GF-D8 (cell line): ENCODE results near the gene CARD11.

Source experiments
- DNase-seq: peaks from one replicate; lab custom pipeline; 2025; lab: John Stamatoyannopoulos, UW

The CARD11 gene

DNA sequence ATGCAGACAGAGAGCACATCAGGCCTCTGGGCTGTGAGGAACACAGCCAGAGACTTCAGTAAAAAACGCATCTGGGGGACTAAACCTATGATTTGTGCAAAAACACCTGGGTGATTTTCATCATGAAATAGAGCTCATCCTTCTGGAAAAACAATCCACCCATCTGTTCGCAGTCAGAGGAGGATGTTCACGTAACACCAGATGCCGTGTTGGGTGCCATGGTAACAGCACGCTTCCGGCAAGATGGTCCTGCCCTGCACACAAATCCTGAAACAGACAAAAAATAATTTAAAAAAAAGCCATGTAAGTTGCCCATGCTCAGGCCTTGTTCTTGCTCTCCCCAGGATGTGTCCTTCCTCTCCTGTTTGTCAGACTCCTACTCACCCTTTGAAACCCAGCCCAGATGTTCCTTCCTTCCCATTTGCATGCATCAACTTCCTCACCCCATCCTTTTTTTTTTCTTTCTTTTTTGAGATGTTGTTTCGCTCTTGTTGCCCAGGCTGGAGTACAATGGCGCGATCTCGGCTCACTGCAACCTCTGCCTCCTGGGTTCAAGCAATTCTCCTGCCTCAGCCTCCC is 171.3 kb downstream of the CARD11 start:
- no peak for DNase-seq

DNA sequence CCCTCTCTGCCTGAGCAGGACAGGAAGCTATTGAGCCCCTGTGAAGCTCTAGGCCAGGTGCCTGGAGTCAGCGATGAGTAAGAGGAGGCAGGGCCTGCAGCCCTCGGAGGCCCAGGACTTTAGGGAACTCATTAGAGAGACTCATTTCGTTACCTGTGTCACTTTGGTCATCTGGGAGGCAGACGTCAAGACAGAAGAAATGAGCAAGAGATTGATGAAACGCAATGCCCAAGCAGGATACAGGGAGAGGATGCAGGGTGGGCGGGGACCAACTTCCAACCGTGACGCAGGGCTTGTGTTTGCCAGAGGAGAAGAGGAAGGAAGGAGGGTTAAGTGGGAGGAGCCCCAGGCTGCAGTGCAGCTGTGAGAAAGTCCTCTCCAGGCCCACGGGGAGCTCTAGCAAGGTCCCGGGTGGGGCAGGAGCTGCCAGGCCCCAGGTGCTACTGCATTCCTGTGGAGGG is 173.2 kb downstream of the CARD11 start:
- peak; percentile 42 for DNase-seq

DNA sequence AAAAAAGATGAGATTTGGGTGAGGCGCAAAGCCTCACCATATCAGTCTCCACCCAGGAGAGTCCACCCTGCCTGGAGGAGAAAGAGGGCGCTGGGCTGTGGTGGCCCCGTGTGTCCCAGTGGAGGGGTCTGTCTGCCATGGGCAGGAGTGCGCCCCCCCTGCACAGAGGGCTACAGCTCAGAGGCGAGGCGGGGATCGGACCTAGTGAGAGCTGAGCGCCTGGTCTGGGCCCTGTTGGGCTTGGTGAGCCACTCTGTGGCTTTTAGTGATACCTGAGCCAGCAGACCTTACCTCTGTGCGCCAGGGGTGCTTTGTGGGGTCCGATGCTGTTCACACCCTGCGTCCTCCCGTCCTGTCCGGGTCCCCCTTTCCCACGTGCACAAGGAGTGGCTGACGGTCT is 173.7 kb downstream of the CARD11 start:
- no peak for DNase-seq

DNA sequence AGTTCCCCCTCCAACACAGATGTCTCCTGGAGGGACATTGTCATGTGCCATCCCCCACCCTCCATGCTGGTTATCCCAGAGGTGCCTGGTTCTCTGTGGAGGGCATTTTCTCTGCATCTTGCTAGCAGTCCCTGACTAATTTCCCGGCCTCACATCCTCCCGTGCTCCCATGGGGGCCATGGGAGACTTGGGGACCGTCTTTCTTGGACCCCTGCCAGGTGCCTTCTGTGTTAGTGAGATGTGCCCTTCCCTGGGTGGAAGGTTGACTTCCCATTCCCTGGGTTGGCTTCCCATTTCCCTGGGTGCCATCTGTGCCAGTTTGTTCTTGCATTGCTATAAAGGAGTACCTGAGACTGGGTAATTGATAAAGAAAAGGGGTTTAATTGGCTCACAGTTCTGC is 177.1 kb downstream of the CARD11 start:
- DNase-seq: no peak

DNA sequence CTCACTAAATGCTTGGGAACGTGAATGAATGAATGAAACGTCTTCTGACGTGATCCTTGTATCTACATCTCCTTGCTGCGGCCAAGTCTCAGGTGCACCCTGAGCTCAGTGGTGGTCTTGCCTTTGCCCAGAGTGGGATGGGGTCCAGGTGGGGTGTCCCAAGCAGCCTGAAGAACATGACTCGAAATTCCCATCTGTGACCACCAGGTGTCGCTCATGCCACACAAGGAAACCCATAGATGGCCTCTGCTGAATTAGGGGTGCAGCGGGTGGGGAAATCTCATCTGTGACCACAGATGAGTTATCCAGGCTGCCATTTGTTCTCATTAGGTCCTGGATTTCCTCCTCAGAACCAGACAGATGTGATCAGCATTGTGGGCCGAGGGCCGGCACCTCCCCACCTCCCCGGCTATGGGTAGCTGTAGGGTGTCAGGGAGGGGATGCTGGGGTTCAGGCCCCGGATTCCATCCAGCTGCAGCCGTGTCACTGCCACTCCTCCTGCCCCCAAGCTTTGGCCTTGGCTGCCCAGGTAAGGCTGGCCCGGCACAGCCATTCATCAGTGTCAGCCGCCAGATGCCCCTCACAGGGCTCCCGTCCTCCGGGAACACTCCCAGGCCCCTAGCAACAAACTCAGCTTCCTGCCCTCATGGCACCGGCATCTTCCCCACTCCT is 178.5 kb downstream of the CARD11 start:
- DNase-seq: no peak

DNA sequence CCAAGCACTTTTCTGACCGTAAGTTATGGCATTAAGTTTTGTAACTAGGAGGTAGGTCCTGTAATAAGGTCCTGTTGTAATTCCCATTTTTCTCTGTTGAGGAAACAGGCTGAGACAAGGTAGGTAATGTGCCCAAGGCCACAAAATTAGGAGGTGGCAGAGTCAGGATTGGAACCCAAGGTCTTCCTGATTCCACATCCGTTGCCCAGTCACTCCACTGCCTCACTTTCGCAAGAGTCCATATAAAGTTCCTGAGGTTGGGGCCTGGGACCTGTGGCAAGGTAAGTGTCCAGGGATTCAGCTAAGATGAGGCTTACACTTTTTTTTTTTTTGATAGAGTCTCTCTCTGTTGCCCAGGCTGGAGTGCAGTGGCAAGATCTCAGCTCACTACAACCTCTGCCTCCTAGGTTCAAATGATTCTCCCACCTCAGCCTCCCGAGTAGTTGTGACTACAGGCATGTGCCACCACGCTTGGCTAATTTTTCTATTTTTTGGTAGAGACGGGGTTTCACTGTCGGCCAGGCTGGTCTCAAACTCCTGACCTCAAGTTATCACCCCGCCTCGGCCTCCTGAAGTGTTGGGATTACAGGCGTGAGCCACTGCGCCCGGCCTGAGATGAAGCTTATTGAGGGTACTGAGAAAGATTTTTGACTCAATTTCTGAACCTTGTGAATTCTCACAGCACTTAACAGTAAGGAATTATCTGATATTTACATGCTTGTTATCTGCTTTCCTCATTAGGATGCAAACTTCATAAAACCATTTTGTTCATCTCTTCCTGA is 179.3 kb downstream of the CARD11 start:
- DNase-seq: no peak

DNA sequence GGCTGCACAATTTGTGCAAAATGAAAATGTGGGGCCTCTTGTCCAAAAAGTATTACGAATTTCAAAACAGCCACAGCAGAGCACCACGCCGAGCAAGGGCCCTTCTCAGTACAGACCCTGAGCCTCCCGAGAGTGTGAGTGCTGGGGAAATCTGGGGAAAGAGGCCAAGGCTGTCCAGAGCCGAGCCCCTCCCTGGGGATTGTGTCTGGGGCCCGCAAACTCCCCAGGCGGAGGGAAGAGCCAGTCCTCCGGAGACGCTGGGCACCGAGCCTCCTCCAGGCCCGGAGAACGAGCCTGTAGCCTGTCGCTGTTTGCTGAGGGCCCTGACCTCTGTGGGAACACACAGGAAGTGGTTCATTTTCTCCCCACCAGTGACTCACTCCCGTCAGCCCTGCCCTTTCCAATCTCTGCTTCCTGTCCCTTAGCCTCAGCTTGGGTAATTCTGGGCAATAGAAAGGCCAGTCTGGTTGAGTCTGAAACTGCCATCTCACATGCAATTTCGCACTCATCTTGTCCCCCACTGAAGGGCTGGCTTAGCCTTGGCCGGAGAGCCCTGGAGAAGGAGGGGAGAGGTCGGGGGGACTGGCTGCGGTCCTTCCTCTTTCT is 180.1 kb downstream of the CARD11 start:
- DNase-seq: peak; percentile 91

DNA sequence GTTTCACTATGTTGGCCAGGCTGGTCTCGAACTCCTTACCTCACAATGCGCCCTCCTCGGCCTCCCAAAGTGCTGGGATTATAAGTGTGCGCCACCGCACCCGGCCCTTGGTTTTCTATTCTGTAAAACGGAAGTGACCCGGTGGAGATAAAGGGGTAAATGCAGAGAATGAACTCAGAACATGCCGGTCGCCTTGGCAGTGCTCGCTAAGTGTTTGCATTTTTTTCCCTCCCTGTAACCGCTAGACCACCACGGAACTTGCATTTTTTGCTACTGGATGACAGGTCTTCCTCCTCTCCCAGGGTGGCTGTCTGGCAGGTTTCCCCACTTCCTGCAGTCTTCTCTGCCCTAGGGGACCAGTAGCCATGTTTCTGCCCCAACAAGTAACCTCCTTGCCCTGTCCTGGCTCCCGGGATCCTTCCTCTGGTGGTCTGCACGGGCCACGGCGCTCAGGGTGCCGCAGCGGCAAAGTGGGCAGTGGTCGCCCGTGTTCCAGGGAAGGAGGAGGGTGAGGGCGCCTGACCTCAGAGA is 180.8 kb downstream of the CARD11 start:
- DNase-seq: peak; percentile 85

DNA sequence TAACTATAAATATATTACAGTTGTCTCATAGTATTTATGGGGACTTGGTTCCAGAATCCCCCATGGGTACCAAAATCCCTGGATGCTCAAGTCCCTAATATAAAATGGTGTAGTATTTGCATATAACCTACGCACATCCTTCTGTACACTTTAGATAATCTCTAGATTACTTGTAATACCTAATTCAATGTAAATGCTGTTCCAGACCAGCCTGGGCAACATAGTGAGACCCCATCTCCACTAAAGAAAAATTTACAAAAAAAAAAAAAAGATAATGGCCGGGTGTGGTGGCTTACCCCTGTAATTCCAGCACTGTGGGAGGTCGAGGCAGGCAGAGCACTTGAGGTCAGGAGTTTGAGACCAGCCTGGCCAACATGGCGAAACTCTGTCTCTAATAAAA is 182.2 kb downstream of the CARD11 start:
- no peak for DNase-seq

DNA sequence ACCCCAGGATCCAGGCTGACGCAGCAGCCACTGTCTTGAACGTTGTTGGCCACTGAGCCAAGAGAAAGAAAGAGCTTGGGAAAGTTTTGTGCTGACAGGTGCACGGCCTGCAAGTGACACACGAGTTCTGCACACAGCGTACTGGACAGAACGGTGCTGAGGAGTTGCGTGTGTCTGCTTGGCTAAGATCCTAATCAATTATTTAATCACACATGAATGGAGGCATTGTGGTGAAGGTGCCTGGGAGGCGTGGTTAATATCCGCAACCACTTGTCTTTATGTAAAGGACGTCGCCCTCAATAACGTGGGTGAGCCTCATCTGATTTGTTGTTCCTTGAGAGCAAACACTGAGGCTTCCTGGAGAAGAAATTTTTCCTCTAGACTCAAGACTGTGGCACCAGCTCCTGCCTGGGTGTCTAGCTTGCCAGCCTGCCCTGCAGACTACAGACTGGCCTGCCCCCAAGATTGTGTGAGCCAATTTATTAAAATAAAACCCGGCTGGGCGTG is 183.0 kb downstream of the CARD11 start:
- DNase-seq: no peak

DNA sequence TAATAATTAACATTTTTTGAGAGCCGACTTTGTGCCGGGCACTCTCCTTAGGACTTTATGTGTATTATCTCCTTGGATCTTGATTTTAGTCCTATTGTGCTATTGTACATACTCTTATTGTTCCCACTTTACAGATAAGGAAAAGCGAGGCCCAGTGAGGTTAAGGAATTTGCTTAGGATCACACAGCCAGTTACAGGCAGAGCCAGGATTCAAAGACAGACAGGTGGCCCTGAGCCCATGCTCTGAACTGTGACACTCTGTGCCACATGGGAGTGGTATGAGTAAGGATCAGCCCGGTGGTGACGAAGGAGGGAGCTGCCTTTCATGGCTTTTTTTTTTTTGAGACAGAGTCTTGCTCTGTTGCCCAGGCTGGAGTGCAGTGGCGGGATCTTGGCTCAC is 183.7 kb downstream of the CARD11 start:
- DNase-seq: no peak

DNA sequence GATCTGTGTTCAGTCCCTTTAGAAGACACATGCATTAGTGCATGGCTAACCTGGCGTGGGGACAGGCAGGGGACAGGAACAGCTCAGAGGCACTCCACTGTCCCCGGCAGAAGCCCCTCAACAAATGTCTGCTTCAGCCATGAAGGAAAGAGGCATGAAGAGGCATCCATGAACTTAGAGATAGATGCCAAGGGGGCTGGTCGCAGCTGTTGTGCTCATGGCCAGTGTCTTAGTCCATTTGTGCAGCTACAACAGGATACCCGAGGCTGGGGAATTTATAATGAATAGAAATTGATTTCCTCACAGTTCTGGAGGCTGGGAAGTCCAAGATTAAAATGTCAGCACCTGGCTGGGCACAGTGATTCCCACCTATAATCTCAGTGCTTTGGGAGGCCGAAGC is 185.0 kb downstream of the CARD11 start:
- no peak for DNase-seq

DNA sequence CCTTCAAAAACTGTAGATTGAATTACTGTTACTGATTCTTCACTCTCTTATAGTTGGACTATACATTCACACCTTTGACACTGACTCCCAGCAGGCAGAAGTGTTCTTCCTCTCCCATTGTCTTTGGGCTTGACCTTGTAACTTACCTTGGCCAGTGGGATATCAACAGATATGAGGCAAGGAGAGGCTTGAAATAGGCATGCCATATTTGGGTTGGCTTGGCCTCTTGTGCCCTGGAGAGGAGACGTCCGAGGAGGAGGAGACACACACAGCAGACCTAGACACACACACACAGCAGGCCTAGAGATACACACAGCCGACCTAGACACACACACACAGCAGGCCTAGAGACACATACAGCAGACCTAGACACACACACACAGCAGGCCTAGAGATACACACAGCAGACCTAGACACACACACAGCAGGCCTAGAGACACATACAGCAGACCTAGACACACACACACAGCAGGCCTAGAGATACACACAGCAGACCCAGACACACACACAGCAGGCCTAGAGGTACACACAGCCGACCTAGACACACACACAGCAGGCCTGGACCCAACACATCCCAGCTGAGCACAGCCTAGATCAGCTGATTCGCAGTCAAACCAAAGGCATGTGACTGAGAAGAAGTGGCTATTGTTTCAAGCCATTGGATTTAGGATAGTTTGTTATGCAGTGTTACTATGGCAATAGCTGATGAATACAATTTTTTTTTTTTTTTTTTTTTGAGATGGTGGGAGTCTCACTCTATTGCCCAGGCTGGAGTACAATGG is 187.1 kb downstream of the CARD11 start:
- no peak for DNase-seq
